Fibroblast of the conjunctiva (primary cell): Measurements from ENCODE around the gene VWF.
"Not testable (repeated sequence)": the region's sequence is repeated elsewhere in the genome, so short reads cannot be mapped to it uniquely, and the experiment has no call there.

Source experiments
- DNase-seq: peaks from one replicate; pipeline ENCODE4 v3.0.0-alpha.2; 2010; ENCODE audit warnings: low read depth

The VWF gene

DNA sequence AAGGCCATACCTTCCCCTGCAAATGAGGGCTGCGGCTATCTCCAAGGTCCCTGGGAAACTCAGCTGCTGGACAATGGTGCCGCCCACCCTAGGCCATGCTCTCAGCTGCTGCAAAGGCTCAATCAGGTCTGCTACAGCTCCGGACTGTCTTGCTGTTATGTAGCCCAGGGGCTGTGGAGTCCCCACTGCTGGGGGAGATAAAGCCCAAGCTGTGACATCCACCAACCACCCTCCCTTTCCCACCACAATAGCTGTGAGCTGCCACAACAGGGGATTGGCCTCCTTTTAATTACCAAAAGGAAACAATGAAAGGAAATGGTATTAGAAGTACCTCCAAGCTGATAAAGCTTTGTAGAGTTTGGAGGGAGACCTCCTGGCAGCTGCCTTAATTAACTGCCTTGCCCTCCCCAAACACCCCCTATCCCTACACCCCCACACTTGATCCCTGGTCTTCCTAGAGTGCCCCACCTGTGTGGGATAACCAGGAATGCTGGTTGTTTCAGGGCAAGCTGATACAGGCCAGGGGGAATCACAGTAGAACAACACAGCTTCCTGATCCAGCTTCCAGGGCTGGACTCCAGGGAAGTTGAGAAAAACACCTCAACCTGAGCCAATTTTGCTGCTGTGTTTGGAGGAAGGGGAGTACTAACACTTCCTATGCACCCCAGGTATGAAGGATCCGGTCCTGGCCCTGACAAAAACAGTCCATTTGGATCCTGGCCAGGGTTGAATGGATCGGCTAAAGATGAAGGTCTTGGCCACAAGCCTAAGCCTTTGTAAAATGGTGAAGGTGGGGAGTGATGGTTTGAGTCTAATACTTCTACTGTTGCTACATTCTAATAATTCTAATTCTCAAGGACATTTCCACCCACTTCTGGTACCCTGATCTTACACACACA is at the start of gene VWF:
Gene VWF (minus strand): TSS at position 260 of the 899 bp plus-strand sequence. CDS start 1,474 bp downstream, outside the sequence.
- DNase-seq = no peak

DNA sequence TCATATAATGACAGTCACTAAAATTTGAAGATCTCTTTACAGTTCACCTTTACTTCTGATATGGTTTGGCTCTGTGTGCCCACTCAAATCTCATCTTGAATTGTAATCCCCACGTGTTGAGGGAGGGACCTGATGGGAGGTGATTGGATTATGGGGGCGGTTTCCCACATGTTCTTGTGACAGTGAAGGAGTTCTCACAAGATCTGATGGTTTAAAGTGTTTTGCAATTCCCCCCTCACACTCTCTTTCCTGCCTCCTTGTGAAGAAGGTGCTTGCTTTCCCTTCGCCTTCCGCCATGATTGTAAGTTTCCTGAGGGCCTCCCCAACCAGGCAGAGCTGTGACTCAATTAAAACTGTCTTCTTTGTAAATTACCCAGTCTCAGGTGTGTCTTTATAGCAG is 48.4 kb upstream of the VWF start:
- DNase-seq = no peak

GRCh38 chr12:6172086-6172485 is 47.6 kb upstream of the VWF start:
- DNase-seq = no peak

GRCh38 chr12:6171409-6172015 is 47.0 kb upstream of the VWF start:
- no peak for DNase-seq

DNA sequence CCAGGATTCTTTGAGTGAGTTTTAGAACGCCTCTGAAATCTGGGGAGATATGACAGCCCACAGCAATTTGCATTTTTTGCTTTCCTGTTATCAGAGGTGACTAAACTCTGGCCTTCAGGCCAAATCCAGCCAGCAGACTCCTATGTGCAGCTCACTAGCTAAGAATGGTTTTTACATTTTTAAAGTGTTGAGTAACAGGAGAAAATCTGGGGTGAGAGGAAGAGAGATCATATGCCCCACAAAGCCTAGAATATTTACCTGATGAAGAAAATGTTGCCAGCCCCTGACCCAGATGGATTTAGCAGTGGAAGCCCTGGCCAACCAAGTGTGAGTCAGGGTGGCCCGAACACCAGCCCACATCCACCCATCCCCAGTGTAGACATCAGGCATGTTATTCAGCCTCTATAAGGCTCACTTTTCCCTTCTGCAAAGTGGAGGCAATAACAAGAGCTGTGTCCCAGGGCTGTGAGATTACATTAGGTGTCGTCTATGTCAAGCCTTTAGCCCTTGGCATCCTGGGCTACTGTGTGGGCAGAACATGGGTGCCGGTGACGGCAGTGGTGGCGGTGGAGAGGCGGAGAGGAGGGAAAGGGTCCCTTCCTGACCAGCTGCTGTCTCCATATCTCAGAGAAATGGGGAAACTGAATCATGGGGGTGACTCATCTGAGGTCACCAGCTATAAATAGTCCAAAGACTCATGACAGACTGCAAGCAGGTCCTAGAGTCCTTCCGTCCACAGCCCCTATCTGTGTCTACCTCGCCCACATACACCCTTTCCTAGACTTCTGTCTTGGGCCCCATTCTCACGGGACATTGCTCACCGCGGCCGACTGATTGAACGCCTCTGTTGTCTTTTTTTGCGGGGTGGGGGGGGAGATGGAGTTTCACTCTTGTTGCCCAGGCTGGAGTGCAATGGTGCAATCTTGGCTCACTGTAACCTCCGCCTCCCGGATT is 43.1 kb upstream of the VWF start:
- peak; percentile 74 for DNase-seq

- no peak for DNase-seq
Measured at GRCh38 chr12:6166808-6167207, 42.3 kb upstream of the VWF start.

- DNase-seq = no peak
Measured at GRCh38 chr12:6165395-6165794, 40.9 kb upstream of the VWF start.

GRCh38 chr12:6163416-6164060 is 39.1 kb upstream of the VWF start:
- DNase-seq = no peak

DNA sequence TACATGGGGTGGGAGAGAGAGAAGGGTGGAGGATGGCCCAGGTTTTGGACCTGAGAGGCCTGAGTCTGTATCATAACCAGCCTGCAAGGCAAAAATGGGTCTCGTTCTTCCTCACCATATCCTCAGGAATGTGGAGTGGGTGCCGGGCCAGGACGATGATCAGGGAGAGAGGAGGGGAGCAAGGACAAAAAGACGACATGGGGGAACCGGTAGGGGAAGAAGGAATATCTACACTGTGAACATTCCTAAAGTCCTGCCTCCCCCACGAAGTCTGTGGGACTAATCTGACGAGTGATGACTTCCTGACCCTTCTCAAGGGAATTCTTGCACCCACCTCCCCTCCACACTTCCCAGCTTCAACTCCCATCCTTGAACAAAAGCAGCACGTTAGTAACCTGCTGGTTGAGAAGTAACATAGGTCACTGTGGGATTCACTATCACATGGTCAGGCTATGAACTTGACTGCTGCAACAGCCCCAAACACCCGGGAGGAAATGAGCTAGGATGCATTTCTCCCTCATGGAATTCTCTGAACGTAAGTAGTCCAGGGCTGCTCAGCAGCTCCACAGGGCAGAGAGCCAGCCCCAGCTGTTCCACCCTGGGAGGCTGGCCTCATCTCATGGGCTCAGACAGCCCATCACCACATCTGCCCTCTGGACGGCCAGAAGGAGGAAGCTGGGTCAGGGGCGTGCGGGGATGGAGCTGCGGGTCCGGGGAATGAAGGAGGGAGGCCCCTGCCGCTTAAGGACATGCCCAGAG is 36.8 kb upstream of the VWF start:
- DNase-seq = no peak

GRCh38 chr12:6160049-6160649 is 35.7 kb upstream of the VWF start:
- not testable (repeated sequence) for DNase-seq

- not testable (repeated sequence) for DNase-seq
Measured at GRCh38 chr12:6159166-6160011, 34.9 kb upstream of the VWF start.

DNA sequence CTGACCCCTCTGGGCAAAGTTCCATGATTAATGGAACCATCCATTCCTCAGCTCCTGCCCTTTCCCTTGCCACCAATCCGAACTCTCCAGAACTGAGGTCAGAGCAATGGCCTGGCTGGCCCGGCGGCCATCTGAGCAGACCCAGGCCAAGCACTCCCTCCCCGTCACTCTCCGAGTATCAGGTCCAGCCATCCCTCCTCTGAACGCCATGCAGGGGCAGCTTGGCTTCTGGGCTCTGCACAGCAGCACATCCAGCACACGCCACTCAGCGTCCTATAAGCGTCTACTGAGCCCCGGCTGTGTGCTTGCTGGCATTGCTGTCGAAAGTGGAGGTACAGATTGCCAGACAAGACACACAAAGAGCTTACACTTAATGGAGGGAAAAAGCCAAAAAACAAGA is 34.3 kb upstream of the VWF start:
- no peak for DNase-seq

- DNase-seq = no peak
Measured at GRCh38 chr12:6158255-6158654, 33.8 kb upstream of the VWF start.

- no peak for DNase-seq
Measured at GRCh38 chr12:6157482-6157881, 33.0 kb upstream of the VWF start.

- DNase-seq = no peak
Measured at GRCh38 chr12:6154730-6155459, 30.4 kb upstream of the VWF start.

- DNase-seq = not testable (repeated sequence)
Measured at GRCh38 chr12:6148722-6149121, 24.3 kb upstream of the VWF start.

GRCh38 chr12:6148061-6148460 is 23.6 kb upstream of the VWF start:
- no peak for DNase-seq

GRCh38 chr12:6146951-6147350 is 22.5 kb upstream of the VWF start:
- DNase-seq = no peak

GRCh38 chr12:6146509-6146908 is 22.0 kb upstream of the VWF start:
- DNase-seq = no peak
